COLO668 (cell line): ENCODE data around the gene LGALS12.

Source experiments
- DNase-seq: peaks from one replicate; lab custom pipeline; 2025; ENCODE audit not compliant: unreplicated experiment; lab: John Stamatoyannopoulos, UW

Gene LGALS12

GRCh38 chr11:63558459-63559157 lies 52.7 kb downstream of the LGALS12 start:
- DNase-seq: no peak

- DNase-seq: no peak
Measured at GRCh38 chr11:63560506-63561180, 54.8 kb downstream of the LGALS12 start.

GRCh38 chr11:63563201-63564055 lies 57.5 kb downstream of the LGALS12 start, which contains the start of gene PLAAT2:
TSS of gene PLAAT2 (minus strand) at chr11:63563379. CDS start at chr11:63563324, 55 bp downstream.
- DNase-seq: no peak

GRCh38 chr11:63564056-63564774 lies 58.3 kb downstream of the LGALS12 start:
- peak; percentile 45 for DNase-seq

- no peak for DNase-seq
Measured at GRCh38 chr11:63564784-63565350, 59.0 kb downstream of the LGALS12 start.
